ENCODE results near the gene TP53RK. TPM values are rescaled to one million over a fixed set of nuclear protein-coding genes. Genes with fewer than 3 reads are reported as not detected.

The TP53RK gene
- total RNA-seq, 4 donors from 2014 or later, result 12.4 to 26.7 (median 18.3) TPM

DNA sequence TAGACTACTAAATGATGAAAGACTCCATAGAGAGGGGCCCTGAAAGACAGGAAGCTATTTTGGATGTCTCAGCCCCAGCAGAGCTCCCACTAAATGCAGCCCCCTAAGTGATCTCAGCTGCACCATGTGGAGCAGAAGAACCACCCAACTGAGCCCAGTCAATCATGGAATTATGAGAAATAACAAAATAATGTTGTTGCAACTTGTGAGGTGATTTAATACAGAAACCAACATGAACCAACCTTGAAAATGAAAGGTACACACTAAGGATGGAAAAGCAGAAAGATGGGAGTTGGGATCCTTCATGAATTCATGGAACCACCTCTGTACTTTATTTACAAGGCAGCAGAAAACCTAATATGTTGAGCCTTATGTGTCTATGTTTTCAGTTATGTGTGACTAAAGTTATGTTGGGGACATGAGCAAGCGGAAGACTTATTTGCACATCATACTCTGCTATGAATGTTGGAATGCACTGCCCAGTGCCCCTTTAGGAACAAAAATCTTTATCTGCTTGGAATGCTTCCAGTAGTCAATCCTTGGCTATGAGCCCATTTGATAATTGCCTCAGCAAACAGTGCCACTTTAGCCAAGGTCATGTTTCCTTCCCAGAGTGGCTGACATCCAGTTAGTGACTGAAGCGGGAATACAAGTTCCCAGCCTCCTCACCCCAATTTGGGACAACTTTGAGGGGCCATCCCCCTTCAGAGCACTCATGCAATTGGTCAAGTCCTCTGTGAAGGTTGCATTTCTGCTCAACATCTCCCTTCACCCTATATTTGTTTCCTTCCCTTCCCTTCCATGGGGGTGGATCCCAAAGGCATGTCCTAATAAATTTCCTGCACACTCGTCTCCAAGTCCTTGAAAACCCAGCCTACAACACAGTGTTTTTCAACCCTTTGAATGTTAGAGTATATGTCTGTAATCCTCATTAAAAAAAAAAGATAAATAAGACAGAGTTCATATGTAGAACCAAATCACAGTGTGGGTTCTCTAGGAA, 18.4 kb downstream of the TP53RK start:
- TF ChIP-seq POLR2A (IDR thresholded peaks at IDR 0.05), result no peak
- TF ChIP-seq, protein P1, sequence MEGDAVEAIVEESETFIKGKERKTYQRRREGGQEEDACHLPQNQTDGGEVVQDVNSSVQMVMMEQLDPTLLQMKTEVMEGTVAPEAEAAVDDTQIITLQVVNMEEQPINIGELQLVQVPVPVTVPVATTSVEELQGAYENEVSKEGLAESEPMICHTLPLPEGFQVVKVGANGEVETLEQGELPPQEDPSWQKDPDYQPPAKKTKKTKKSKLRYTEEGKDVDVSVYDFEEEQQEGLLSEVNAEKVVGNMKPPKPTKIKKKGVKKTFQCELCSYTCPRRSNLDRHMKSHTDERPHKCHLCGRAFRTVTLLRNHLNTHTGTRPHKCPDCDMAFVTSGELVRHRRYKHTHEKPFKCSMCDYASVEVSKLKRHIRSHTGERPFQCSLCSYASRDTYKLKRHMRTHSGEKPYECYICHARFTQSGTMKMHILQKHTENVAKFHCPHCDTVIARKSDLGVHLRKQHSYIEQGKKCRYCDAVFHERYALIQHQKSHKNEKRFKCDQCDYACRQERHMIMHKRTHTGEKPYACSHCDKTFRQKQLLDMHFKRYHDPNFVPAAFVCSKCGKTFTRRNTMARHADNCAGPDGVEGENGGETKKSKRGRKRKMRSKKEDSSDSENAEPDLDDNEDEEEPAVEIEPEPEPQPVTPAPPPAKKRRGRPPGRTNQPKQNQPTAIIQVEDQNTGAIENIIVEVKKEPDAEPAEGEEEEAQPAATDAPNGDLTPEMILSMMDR (IDR thresholded peaks at IDR 0.05), result no peak
- no peak for TF ChIP-seq EP300 (IDR thresholded peaks at IDR 0.05; ENCODE audit: low read depth)
- TF ChIP-seq POLR2AphosphoS5 (IDR thresholded peaks at IDR 0.05), result no peak
- DNase-seq, result no peak
- H3K36me3 ChIP-seq, result no peaks in the 10 kb centered on the region
- no peak overlapping the region for H3K4me3 ChIP-seq
- no peaks in the 10 kb centered on the region for H3K9me3 ChIP-seq
- intact Hi-C loops (cut with DNase I; ENCODE audit: low total_unique reads) (loop anchor here (10.0 kb wide), 1 partner anchor 624 kb away; no protein-coding TSS in a partner anchor), in situ Hi-C loops (cut with MboI; ENCODE audit: low pct_ligation_motif_present in 1 of 4, low pct_unique_long_range_greater_than_20kb in 1 of 4, low sequenced_read_pairs in 3 of 4) (loop anchor here in 1 of 4 donors (10.0 kb wide), 1 partner anchor 146 kb away; no protein-coding TSS in a partner anchor)
- H3K27ac ChIP-seq, result no peak overlapping the region
- no peaks in the 10 kb centered on the region for H3K27me3 ChIP-seq
- no peaks in the 10 kb centered on the region for H3K4me1 ChIP-seq
- 59 to 60% methylated on average over 2 to 3 of the region's 3 CpGs for WGBS, 2 donors (ENCODE audit: low coverage in 1 of 2)

DNA sequence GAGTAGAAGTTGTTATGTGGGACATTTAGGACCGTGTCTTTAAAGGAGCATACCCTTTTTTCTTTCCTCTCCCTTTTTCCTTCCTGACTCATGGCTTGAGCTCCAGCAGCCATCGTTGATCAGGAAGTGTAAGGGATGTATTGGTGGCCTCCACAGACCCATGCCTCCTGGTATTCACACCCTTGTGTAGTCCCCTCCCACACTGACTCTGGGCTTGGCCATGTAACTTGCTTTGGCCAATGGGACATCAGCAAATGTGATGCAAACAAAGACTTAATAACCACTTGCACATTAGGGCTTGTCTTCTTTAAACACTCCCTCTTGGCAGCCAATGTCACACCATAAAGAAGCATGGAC, 19.0 kb downstream of the TP53RK start:
- intact Hi-C loops (cut with DNase I; ENCODE audit: low total_unique reads), result loop anchor here (10.0 kb wide), 1 partner anchor 625 kb away; no protein-coding TSS in a partner anchor
- in situ Hi-C loops (cut with MboI; ENCODE audit: low pct_ligation_motif_present in 1 of 4, low pct_unique_long_range_greater_than_20kb in 1 of 4, low sequenced_read_pairs in 3 of 4), result loop anchor here in 1 of 4 donors (10.0 kb wide), 1 partner anchor 145 kb away; no protein-coding TSS in a partner anchor
- no peak overlapping the region for H3K4me3 ChIP-seq
- H3K27ac ChIP-seq, result no peak overlapping the region
- no peaks in the 10 kb centered on the region for H3K4me1 ChIP-seq
- no peak for DNase-seq
- H3K36me3 ChIP-seq, result no peaks in the 10 kb centered on the region
- TF ChIP-seq EP300 (IDR thresholded peaks at IDR 0.05; ENCODE audit: low read depth), result no peak
- no peaks in the 10 kb centered on the region for H3K27me3 ChIP-seq
- 68% methylated on average over 2 of the region's 2 CpGs; no CpG with 5 or more reads in 1 of the 2 donors for WGBS, 2 donors (ENCODE audit: low coverage in 1 of 2)
- H3K9me3 ChIP-seq, result no peaks in the 10 kb centered on the region

DNA sequence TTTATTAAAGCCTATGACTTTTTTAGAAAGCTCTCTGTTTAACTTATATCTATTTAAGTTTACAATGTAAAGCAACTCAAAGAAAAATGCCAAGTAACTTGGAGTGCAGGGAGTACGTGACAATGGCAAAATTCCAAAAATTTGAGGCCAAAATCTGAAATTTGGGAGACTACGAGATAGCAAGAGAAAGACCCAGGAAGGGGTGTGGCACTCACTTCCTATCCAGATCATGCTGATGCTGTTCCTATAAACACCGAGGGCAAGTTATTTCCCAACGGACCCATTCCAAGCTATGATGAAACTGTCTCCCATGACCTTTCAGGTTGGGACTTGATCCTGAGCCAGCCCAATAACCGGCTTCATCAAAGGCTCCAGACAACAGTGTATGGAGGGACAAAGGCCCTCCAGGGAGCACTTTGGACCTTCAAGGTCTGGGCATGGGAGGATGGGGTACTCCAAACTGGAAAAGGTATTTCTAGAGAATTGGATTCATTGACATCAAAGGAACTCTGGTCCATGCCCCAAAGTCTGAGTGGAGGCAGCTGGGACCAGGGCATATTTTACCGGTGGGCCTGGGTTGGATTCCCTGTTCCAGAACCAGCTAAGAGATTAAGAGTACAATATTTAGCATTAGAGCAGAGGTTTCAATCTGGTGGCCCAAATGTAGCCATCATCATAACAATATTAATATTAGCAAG, 22.3 kb downstream of the TP53RK start:
- no peak overlapping the region for H3K4me3 ChIP-seq
- no peak for DNase-seq
- H3K4me1 ChIP-seq, result no peaks in the 10 kb centered on the region
- intact Hi-C loops (cut with DNase I; ENCODE audit: low total_unique reads), result no loop called here
- no peaks in the 10 kb centered on the region for H3K27me3 ChIP-seq
- 65 to 90% methylated on average over 4 to 6 of the region's 6 CpGs for WGBS, 2 donors (ENCODE audit: low coverage in 1 of 2)
- no peaks in the 10 kb centered on the region for H3K36me3 ChIP-seq
- no peak overlapping the region for H3K27ac ChIP-seq
- in situ Hi-C loops (cut with MboI; ENCODE audit: low pct_ligation_motif_present in 1 of 4, low pct_unique_long_range_greater_than_20kb in 1 of 4, low sequenced_read_pairs in 3 of 4), result no loop called here
- TF ChIP-seq POLR2A (IDR thresholded peaks at IDR 0.05), result no peak
- TF ChIP-seq, protein P1 (IDR thresholded peaks at IDR 0.05), result no peak
- TF ChIP-seq POLR2AphosphoS5 (IDR thresholded peaks at IDR 0.05), result no peak
- H3K9me3 ChIP-seq, result no peaks in the 10 kb centered on the region

DNA sequence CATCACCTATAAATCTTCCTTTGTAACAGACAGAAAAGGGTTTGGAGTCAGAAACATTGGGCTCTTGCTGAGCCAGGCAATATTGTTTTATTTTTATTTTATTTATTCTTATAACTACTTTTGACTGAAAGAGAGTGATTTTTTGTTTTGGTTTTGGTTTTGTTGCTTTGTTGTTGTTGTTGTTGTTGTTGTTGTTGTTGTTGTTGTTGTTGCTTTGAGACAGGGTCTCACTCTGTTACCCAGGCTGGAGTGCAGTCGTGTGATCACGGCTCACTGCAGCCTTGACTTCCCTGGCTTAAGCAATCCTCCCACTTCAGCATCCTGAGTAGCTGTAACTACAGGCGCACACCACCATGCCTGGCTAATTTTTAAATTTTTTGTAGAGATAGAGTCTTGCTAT, 22.9 kb downstream of the TP53RK start:
- H3K36me3 ChIP-seq, result no peaks in the 10 kb centered on the region
- TF ChIP-seq POLR2A (IDR thresholded peaks at IDR 0.05) (no peak), EP300 (IDR thresholded peaks at IDR 0.05; ENCODE audit: low read depth) (no peak), POLR2AphosphoS5 (IDR thresholded peaks at IDR 0.05) (no peak)
- TF ChIP-seq, protein P1 (IDR thresholded peaks at IDR 0.05), result no peak
- WGBS, 2 donors (ENCODE audit: low coverage in 1 of 2), result 76 to 94% methylated on average over 2 to 3 of the region's 3 CpGs

More for the DNA sequence above, 22.9 kb downstream of the TP53RK start:
- Histone ChIP-seq H3K4me3 (no peak overlapping the region), H3K27ac (no peak overlapping the region), H3K9me3 (no peaks in the 10 kb centered on the region), H3K4me1 (no peaks in the 10 kb centered on the region), H3K27me3 (no peaks in the 10 kb centered on the region)
- in situ Hi-C loops (cut with MboI; ENCODE audit: low pct_ligation_motif_present in 1 of 4, low pct_unique_long_range_greater_than_20kb in 1 of 4, low sequenced_read_pairs in 3 of 4) (no loop called here), intact Hi-C loops (cut with DNase I; ENCODE audit: low total_unique reads) (no loop called here)
- DNase-seq, result no peak

Measured in transverse colon (tissue), 4 donors.